Activated B cell treated with CpG ODN at 0.5 μM for 24 hours (primary cell): ENCODE measurements around the gene CDSN. TPM values are rescaled to one million over a fixed set of nuclear protein-coding genes. Genes with fewer than 3 reads are reported as not detected.

ENCODE experiments used
- ATAC-seq: fragments of 200-7000 bp; cut with Tn5 transposase; one replicate; pipeline ENCODE4 v1.10.0; 2021; ENCODE audit warnings: low read depth, mild to moderate bottlenecking, moderate library complexity
- CTCF ChIA-PET: fragments of 350-600 bp; sonication (Branson Sonifier 250); formaldehyde crosslinking; loops from one replicate; lab custom pipeline; 2021; ENCODE audit warnings: antibody characterized with exemption; lab: Charles Lee
- POLR2A ChIA-PET: fragments of 350-600 bp; sonication (Branson Sonifier 250); formaldehyde crosslinking; loops from one replicate; lab custom pipeline; 2021; ENCODE audit warnings: antibody characterized with exemption; lab: Charles Lee
- DNase-seq: peaks from one replicate; pipeline ENCODE4 v3.0.0; 2022
- H3K27ac Mint-ChIP-seq: one replicate; pipeline ENCODE4 v1.8.0; 2020; ENCODE audit warnings: mixed read lengths
- H3K27me3 Mint-ChIP-seq: one replicate; pipeline ENCODE4 v1.8.0; 2021; ENCODE audit warnings: mixed read lengths
- H3K36me3 Mint-ChIP-seq: one replicate; pipeline ENCODE4 v1.8.0; 2021; ENCODE audit warnings: low read depth, mixed read lengths
- H3K4me1 Mint-ChIP-seq: one replicate; pipeline ENCODE4 v1.8.0; 2021; ENCODE audit warnings: mixed read lengths
- H3K4me3 Mint-ChIP-seq: one replicate; pipeline ENCODE4 v1.8.0; 2020; ENCODE audit warnings: mild to moderate bottlenecking, mixed read lengths
- H3K9me3 Mint-ChIP-seq: one replicate; pipeline ENCODE4 v1.8.0; 2020; ENCODE audit warnings: mixed read lengths
- CTCF ChIP-seq: fragments of 200-600 bp; IDR thresholded peaks from one replicate; pipeline ENCODE4 v1.8.0; 2022; ENCODE audit warnings: antibody characterized with exemption, mild to moderate bottlenecking
- intact Hi-C: fragments of 100-400 bp; cut with micrococcal nuclease; formaldehyde crosslinking; loops from one replicate; pipeline ENCODE4 v1.15.1; 2024
- total RNA-seq: library from RNA; stranded (reverse); gene quantifications from 2 replicates; pipeline ENCODE4 v1.2.3, GENCODE V29; 2022

Gene CDSN
- total RNA-seq, 1 donor from 2014 or later, result not detected

GRCh38 chr6:31152781-31153180 is 32.5 kb upstream of the CDSN start:
- H3K4me3 Mint-ChIP-seq, result no peak overlapping the region
- no peaks in the 10 kb centered on the region for H3K27me3 Mint-ChIP-seq
- ChIA-PET POLR2A (interaction anchor here (0.8 kb wide), 1 partner anchor 51 kb away, joined by 6 read pairs; no protein-coding TSS in a partner anchor), CTCF (no interaction called here)
- no peak overlapping the region for H3K27ac Mint-ChIP-seq
- peaks cover 41% of the 10 kb centered on the region for H3K36me3 Mint-ChIP-seq
- H3K9me3 Mint-ChIP-seq, result no peaks in the 10 kb centered on the region
- peaks cover 13% of the 10 kb centered on the region for H3K4me1 Mint-ChIP-seq
- intact Hi-C loops, result no loop called here
- TF ChIP-seq CTCF, result no peak
- ATAC-seq (no peak), DNase-seq (no peak)

- Mint-ChIP-seq H3K4me1 (peaks cover 3% of the 10 kb centered on the region), H3K27me3 (no peaks in the 10 kb centered on the region), H3K27ac (no peak overlapping the region), H3K4me3 (no peak overlapping the region), H3K9me3 (no peaks in the 10 kb centered on the region), H3K36me3 (peaks cover 55% of the 10 kb centered on the region)
- ChIA-PET CTCF (interaction anchor here (0.6 kb wide), 1 partner anchor 737 kb away, joined by 3 read pairs; no protein-coding TSS in a partner anchor), POLR2A (interaction anchor here (0.6 kb wide), 1 partner anchor 250 kb away, joined by 7 read pairs; no protein-coding TSS in a partner anchor)
- TF ChIP-seq CTCF, result no peak
- ATAC-seq, result no peak
- DNase-seq, result no peak
- intact Hi-C loops, result no loop called here
Measured at GRCh38 chr6:31149827-31150447, 29.7 kb upstream of the CDSN start.

- intact Hi-C loops, result no loop called here
- no peak for ATAC-seq
- H3K36me3 Mint-ChIP-seq, result peaks cover 48% of the 10 kb centered on the region
- no peak overlapping the region for H3K4me3 Mint-ChIP-seq
- TF ChIP-seq CTCF, result no peak
- H3K27ac Mint-ChIP-seq, result no peak overlapping the region
- ChIA-PET CTCF (interaction anchor here (1.0 to 3.1 kb wide), 3 partner anchors 8 to 299 kb away, joined by 3 to 10 read pairs (median 3); no protein-coding TSS in a partner anchor), POLR2A (interaction anchor here (1.0 kb wide), 1 partner anchor 13 kb away, joined by 4 read pairs; the partner anchor contains the start of gene TCF19)
- peaks cover 3% of the 10 kb centered on the region for H3K4me1 Mint-ChIP-seq
- H3K9me3 Mint-ChIP-seq, result no peaks in the 10 kb centered on the region
- no peak for DNase-seq
- H3K27me3 Mint-ChIP-seq, result no peaks in the 10 kb centered on the region
Measured at GRCh38 chr6:31145386-31145785, 25.1 kb upstream of the CDSN start.

- ATAC-seq, result no peak
- intact Hi-C loops, result no loop called here
- Mint-ChIP-seq H3K27me3 (no peaks in the 10 kb centered on the region), H3K4me3 (no peak overlapping the region), H3K9me3 (no peaks in the 10 kb centered on the region), H3K36me3 (peaks cover 44% of the 10 kb centered on the region), H3K27ac (no peak overlapping the region), H3K4me1 (peaks cover 3% of the 10 kb centered on the region)
- TF ChIP-seq CTCF, result no peak
- CTCF ChIA-PET, result interaction anchor here (0.8 to 3.1 kb wide), 3 partner anchors 16 to 299 kb away, joined by 3 to 10 read pairs (median 3); no protein-coding TSS in a partner anchor
- POLR2A ChIA-PET, result interaction anchor here (1.0 kb wide), 1 partner anchor 14 kb away, joined by 4 read pairs; the partner anchor contains the start of gene TCF19
- DNase-seq, result no peak
Measured at GRCh38 chr6:31144970-31145340, 24.7 kb upstream of the CDSN start.

- H3K27ac Mint-ChIP-seq, result no peak overlapping the region
- H3K4me3 Mint-ChIP-seq, result no peak overlapping the region
- no peaks in the 10 kb centered on the region for H3K9me3 Mint-ChIP-seq
- ChIA-PET CTCF (interaction anchor here (0.8 to 3.1 kb wide), 5 partner anchors 10 to 222 kb away, joined by 3 to 10 read pairs (median 3); no protein-coding TSS in a partner anchor), POLR2A (no interaction called here)
- no peak for ATAC-seq
- peaks cover 3% of the 10 kb centered on the region for H3K4me1 Mint-ChIP-seq
- H3K36me3 Mint-ChIP-seq, result peaks cover 41% of the 10 kb centered on the region
- no peaks in the 10 kb centered on the region for H3K27me3 Mint-ChIP-seq
- intact Hi-C loops, result no loop called here
- no peak for TF ChIP-seq CTCF
- no peak for DNase-seq
Measured at GRCh38 chr6:31144296-31144969, 24.2 kb upstream of the CDSN start.
